GM19239 (cell line): ENCODE data around the gene MAP3K1.
"Not testable (repeated sequence)": the region's sequence is repeated elsewhere in the genome, so short reads cannot be mapped to it uniquely, and the experiment has no call there.

Source experiments
- DNase-seq: peaks from one replicate; pipeline ENCODE4 v3.0.0; 2011; ENCODE audit warnings: low spot score; ENCODE audit not compliant: insufficient read length
- FAIRE-seq: peaks from 2 replicates; lab custom pipeline; 2011; peaks lifted over from hg19 to GRCh38; lab: Jason Lieb, UNC

The MAP3K1 gene

GRCh38 chr5:56815658-56816545 lies 553 bp downstream of the MAP3K1 start:
- no peak for FAIRE-seq
- peak; percentile 36 for DNase-seq

GRCh38 chr5:56816546-56817081 lies 1.3 kb downstream of the MAP3K1 start:
- FAIRE-seq (peak; percentile 57), DNase-seq (peak; percentile 51)

DNA sequence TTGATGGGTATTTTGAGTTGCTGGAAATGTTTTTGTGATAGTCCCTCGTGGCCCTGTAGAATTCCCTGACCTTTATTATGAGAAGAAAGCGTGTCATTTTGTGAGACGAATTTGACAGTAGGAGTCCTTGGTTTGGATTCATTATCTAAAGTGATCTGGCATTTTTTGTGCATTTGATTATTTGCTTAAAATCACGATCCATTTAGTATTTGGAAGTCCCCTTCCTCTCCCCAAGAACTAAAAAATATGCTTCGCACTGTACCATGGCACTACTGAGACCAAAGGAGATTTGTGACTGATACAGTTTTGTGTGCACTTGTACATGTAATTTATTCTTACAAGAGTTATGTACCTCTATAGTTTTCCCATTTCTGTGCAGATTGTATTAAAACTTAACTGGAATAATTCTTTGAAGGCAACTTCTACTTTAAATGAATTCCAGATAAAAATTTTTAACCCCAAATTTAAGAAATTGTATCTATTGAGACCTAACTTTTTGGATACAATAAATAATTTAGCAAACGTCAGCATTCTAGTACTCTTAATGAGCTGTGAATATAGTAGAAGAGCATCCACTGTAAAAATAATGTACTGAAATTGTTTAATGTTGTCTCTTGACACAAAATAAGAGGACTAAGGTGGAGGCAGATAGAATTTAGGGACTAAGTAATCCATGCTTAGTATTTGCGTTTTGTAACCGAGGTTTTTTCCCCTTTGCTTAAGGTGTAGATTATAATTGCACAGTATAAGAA lies 2.1 kb downstream of the MAP3K1 start:
- peak; percentile 77 for FAIRE-seq
- no peak for DNase-seq

DNA sequence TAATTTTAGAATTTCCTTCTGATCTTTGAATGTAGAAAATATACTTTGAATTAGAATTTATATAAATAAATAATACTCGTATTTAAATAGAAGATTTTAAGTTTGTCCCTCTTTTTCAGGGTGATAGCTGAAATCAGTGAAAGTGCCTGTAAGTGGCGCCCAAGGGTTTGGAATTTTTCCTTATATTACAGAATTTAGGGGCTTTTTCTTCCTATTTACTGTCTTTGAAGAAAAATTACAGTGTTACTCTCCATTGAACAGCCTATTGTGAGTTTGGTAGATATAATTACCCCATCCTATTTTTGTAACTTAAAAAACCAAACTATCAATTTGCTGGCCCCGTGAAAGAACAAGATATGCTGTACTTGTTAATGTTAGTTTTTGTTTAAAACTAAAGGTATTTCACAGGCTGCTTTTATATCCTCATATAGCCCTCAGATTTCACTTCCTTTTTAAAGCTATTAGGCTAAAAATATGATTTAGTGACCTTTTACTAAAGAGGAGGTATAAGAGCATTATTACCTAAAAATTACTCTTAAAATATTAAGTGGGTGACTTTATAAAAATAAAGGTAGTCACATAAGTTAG lies 3.2 kb downstream of the MAP3K1 start:
- peak; percentile 52 for FAIRE-seq
- no peak for DNase-seq

- DNase-seq: no peak
- FAIRE-seq: peak; percentile 78
Measured at GRCh38 chr5:56819060-56819881, 3.9 kb downstream of the MAP3K1 start.

DNA sequence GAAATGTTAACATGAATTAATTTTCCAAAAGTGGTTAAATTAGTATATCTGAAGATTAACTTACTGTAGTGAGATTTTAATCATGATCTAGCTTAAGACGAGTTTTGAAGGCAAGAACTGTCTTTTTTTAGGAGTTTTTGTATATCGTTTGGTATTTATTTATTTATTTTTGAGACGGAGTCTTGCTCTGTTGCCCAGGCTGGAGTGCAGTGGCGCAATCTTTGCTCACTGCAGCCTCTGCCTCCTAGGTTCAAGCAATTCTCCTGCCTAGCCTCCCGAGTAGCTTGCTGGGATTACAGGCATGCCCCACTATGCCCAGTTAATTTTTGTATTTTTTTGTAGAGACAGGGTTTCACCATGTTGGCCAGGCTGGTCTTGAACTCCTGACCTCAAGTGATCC lies 6.5 kb downstream of the MAP3K1 start:
- DNase-seq, FAIRE-seq: not testable (repeated sequence)

GRCh38 chr5:56822981-56823380 lies 7.6 kb downstream of the MAP3K1 start:
- FAIRE-seq (no peak), DNase-seq (no peak)

GRCh38 chr5:56824019-56824418 lies 8.7 kb downstream of the MAP3K1 start:
- FAIRE-seq (no peak), DNase-seq (no peak)

GRCh38 chr5:56825222-56825824 lies 10.0 kb downstream of the MAP3K1 start:
- no peak for FAIRE-seq
- DNase-seq: no peak

GRCh38 chr5:56827049-56827448 lies 11.7 kb downstream of the MAP3K1 start:
- DNase-seq (no peak), FAIRE-seq (no peak)

- DNase-seq (no peak), FAIRE-seq (no peak)
Measured at GRCh38 chr5:56827924-56828323, 12.6 kb downstream of the MAP3K1 start.

DNA sequence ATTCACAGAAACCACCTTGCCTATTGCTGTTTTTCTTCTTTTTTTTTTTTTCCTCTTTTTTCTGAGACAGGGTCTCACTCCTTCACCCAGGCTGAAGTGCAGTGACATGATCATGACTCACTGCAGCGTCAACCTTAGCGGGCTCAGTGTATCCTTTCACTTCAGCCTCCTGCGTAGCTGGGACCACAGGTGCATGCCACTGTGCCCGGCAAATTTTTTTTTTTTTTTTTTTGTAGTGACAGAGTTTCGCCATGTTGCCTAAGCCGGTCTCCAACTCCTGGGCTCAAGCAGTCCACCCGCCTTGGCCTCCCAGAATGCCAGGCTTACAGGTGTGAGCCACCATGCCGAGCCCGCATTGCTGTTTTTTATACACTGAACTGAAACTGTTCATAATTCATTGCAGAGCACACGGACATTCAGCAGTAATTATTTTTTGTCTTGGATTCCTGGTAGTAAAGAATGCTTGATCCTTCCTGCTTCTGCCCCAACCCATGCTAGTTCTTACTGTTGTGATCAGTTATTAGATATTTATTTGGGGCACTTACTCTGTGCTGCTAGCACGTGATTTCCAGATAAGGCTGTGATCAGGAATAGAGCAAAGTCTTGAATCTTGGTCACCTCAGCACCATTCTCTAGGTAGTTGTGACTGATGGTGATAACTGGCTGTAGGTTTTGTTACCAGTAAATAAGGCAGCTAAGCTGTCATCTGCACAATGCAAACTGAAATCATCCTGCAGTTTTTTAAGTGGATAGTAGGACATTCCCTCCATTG lies 14.0 kb downstream of the MAP3K1 start:
- DNase-seq (no peak), FAIRE-seq (peak; percentile 77)

- FAIRE-seq (no peak), DNase-seq (no peak)
Measured at GRCh38 chr5:56831773-56832172, 16.4 kb downstream of the MAP3K1 start.

GRCh38 chr5:56833325-56833724 lies 18.0 kb downstream of the MAP3K1 start:
- DNase-seq: no peak
- FAIRE-seq: no peak

- no peak for FAIRE-seq
- no peak for DNase-seq
Measured at GRCh38 chr5:56837381-56837780, 22.0 kb downstream of the MAP3K1 start.

- DNase-seq (no peak), FAIRE-seq (peak; percentile 44)
Measured at GRCh38 chr5:56837956-56838355, 22.6 kb downstream of the MAP3K1 start.

- no peak for DNase-seq
- FAIRE-seq: peak; percentile 95
Measured at GRCh38 chr5:56838409-56839039, 23.2 kb downstream of the MAP3K1 start.

DNA sequence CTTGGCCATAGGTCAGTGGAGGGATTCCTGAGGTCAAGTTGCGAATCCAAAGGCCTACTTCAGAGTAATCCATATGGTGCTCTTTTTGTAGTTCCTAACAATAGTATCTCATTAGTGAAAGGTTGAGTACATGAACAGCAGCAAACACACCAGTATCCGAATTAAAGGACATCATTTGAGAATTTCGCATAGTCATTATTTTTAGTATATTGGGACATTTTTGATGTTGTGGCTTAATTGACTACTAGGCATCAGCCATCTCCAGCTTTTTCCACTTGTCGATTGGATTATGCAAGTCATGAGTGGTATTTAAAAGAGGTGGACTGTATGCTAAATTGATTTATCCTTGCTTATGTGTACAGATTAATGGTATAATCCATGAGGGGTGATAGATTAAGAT lies 23.7 kb downstream of the MAP3K1 start:
- FAIRE-seq (no peak), DNase-seq (no peak)
